Measurements from ENCODE around the gene SVIP. TPM values are rescaled to one million over a fixed set of nuclear protein-coding genes. Genes with fewer than 3 reads are reported as not detected.

The SVIP gene, protein sequence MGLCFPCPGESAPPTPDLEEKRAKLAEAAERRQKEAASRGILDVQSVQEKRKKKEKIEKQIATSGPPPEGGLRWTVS
- 10 to 100 TPM in 1 of 2 donors, 1 to 10 TPM in 1; 8.5 to 14.0 TPM for total RNA-seq

DNA sequence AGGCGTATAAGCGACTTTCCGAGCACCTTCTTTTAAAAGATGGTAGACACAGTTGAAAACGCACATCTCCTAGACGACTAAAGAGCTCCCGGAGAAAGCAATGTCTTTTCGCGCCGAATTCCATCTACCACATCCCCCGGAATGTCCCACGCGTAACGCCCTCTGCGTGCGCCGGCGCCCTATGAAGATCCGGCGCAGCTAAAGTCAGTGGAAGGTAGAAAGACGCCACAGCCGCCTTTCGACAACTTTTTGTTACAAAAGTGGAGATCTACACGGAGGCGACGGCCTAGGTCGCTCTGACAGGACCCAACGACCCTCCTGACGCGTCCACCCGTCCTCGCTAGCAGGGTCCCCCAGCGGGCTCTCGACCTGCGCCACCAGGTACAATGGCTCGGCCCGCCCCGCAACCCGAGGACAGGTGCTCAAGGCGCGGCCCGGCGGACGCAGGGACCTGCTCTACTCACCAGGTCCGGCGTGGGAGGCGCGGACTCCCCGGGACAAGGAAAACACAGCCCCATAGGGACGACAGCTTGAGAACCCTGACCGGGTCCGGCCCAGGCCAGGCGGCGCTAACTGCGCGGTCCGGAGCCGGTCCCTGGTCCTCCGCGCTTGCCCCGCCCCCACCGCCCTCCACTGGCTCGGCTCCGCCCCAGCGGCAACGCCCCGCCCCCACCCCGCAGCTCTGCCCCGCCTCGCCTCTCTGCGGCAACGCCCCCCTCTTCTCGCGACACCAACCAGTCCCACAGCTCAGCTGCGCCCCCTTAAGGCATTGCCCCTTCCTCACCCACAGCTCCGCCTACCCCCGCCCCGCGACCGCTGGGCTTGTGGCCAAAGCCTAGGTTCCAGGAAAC, at the start of gene SVIP:
Gene SVIP, minus strand, starts transcription at position 571 of the 851 bp plus-strand sequence. Its CDS starts 53 bp downstream, at position 518.
- TF ChIP-seq, protein P1, sequence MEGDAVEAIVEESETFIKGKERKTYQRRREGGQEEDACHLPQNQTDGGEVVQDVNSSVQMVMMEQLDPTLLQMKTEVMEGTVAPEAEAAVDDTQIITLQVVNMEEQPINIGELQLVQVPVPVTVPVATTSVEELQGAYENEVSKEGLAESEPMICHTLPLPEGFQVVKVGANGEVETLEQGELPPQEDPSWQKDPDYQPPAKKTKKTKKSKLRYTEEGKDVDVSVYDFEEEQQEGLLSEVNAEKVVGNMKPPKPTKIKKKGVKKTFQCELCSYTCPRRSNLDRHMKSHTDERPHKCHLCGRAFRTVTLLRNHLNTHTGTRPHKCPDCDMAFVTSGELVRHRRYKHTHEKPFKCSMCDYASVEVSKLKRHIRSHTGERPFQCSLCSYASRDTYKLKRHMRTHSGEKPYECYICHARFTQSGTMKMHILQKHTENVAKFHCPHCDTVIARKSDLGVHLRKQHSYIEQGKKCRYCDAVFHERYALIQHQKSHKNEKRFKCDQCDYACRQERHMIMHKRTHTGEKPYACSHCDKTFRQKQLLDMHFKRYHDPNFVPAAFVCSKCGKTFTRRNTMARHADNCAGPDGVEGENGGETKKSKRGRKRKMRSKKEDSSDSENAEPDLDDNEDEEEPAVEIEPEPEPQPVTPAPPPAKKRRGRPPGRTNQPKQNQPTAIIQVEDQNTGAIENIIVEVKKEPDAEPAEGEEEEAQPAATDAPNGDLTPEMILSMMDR (IDR thresholded peaks at IDR 0.05): peak; percentile 50

DNA sequence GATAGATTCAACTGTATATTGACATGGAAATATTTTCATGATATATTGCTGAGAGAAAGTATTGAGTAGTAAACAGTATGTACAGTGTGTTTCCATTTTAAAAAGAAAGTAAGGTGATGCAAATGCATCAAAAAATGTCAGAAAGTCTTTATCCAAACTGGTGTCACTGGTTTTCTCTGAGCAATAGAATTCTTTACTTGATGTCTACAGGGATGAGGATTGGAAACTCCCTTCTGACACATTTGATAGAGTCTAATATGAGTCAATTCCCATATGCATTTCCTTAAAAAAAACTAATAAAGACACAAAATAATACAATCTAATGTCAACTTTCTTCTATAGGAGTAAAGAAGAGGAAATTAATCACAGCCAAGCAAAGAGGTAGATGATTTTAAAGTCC, 49.0 kb upstream of the SVIP start:
- TF ChIP-seq, protein P1 (IDR thresholded peaks at IDR 0.05): no peak
- ATAC-seq (ENCODE audit: insufficient number of reproducible peaks, low FRiP score, low read depth) (no peak), DNase-seq (ENCODE audit: low spot score) (no peak)
- H3K36me3 ChIP-seq: no peaks in the 10 kb centered on the region
- no peaks in the 10 kb centered on the region for H3K27me3 ChIP-seq (replicated peaks; ENCODE audit: insufficient read depth)
- no peak overlapping the region for H3K27ac ChIP-seq
- H3K9me3 ChIP-seq: no peaks in the 10 kb centered on the region
- H3K4me3 ChIP-seq: no peak overlapping the region
- peaks cover 0 to 2% of the 10 kb centered on the region in 2 donors for H3K4me1 ChIP-seq (ENCODE audit: control insufficient read depth in 1 of 2, low read depth in 2 of 2)

More for the DNA sequence above, at the start of gene SVIP:
- peak within 1 kb of the TSS; percentile 83 to 84 for H3K27ac ChIP-seq
- ATAC-seq (ENCODE audit: insufficient number of reproducible peaks, low FRiP score, low read depth) (peak; percentile 90), DNase-seq (ENCODE audit: low spot score) (peak; percentile 81)
- H3K9me3 ChIP-seq: no peaks in the 10 kb centered on the region
- H3K4me3 ChIP-seq: peak within 1 kb of the TSS; percentile 100
- H3K36me3 ChIP-seq: peaks cover 4% of the 10 kb centered on the region
- peaks cover 9 to 11% of the 10 kb centered on the region in 2 donors for H3K4me1 ChIP-seq (ENCODE audit: control insufficient read depth in 1 of 2, low read depth in 2 of 2)
- H3K27me3 ChIP-seq (replicated peaks; ENCODE audit: insufficient read depth): no peaks in the 10 kb centered on the region

DNA sequence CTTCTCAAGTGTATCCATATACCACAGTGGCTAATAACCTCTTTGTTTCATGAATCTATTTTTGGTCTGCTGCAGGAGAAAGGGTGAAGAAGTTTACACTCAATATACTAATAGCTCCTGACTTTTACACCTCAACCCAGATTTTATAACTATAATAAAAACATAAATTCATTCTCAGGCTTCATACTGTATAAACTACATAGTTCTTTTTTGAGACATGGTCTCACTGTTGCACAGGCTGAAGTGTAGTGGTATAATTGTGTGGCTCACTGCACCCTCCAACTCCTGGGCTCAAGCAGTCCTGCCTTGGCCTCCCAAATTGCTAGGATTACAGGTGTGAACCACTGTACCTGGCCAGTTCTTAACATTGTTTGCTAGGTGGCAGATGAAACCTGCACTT, 48.4 kb upstream of the SVIP start:
- TF ChIP-seq, protein P1 (IDR thresholded peaks at IDR 0.05): no peak
- no peak overlapping the region for H3K4me3 ChIP-seq
- H3K27ac ChIP-seq: no peak overlapping the region
- no peaks in the 10 kb centered on the region for H3K4me1 ChIP-seq (ENCODE audit: control insufficient read depth in 1 of 2, low read depth in 2 of 2)
- no peaks in the 10 kb centered on the region for H3K36me3 ChIP-seq
- ATAC-seq (ENCODE audit: insufficient number of reproducible peaks, low FRiP score, low read depth) (no peak), DNase-seq (ENCODE audit: low spot score) (no peak)
- no peaks in the 10 kb centered on the region for H3K27me3 ChIP-seq (replicated peaks; ENCODE audit: insufficient read depth)
- H3K9me3 ChIP-seq: no peaks in the 10 kb centered on the region

DNA sequence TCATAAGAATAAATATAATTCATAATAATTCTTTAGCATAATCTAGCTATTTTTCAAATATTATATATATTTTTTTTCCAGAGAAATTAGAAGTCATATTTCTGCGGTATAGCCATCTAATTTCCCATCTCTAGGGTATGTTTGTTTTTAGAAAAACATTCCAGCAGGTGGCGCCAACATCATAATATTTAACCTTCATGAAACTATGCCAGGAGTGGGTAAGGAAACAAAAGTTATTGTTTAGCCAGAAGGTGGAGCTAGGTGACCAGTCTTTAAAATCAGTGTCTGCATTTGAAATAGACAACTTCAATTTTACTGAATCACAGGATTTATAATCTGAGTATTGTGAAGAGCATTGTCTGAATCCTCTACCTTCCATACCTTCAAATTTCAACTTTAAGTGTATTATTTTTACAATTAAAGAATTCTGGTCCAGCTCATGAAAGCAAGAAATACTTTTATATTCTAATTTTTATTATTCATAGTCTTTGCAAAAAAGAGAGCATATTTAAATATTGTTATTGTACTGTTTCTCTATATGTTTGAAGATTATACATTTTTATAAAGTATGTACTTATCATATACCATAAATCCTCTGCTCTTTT, 46.4 kb upstream of the SVIP start:
- H3K27me3 ChIP-seq (replicated peaks; ENCODE audit: insufficient read depth): no peaks in the 10 kb centered on the region
- H3K4me1 ChIP-seq (ENCODE audit: control insufficient read depth in 1 of 2, low read depth in 2 of 2): no peaks in the 10 kb centered on the region
- no peak overlapping the region for H3K27ac ChIP-seq
- no peaks in the 10 kb centered on the region for H3K9me3 ChIP-seq
- TF ChIP-seq, protein P1 (IDR thresholded peaks at IDR 0.05): peak; percentile 60
- no peaks in the 10 kb centered on the region for H3K36me3 ChIP-seq
- ATAC-seq (ENCODE audit: insufficient number of reproducible peaks, low FRiP score, low read depth) (peak; percentile 86), DNase-seq (ENCODE audit: low spot score) (peak; percentile 17)
- H3K4me3 ChIP-seq: no peak overlapping the region

DNA sequence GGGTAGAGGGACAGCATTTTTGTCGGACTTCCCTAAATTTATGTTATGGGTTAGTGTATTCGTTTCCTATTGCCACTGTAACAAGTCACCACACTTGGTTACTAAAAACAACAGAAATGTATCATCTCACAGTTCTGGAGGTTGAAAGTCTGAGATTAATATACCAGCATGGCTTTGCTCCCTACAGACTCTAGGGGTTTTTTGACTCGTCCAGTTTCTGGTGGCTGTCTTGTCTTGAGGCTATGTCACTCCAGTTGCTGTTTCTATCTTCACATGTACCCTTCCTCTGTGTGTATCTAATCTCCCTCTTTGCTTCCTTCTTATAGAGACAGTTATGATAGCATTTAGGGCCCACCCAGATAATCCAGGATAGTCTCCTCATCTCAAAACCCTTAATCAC, 39.7 kb upstream of the SVIP start:
- H3K4me3 ChIP-seq: no peak overlapping the region
- H3K36me3 ChIP-seq: no peaks in the 10 kb centered on the region
- DNase-seq (ENCODE audit: low spot score) (no peak), ATAC-seq (ENCODE audit: insufficient number of reproducible peaks, low FRiP score, low read depth) (no peak)
- no peaks in the 10 kb centered on the region for H3K4me1 ChIP-seq (ENCODE audit: control insufficient read depth in 1 of 2, low read depth in 2 of 2)
- no peak overlapping the region for H3K27ac ChIP-seq
- TF ChIP-seq, protein P1 (IDR thresholded peaks at IDR 0.05): no peak
- H3K9me3 ChIP-seq: no peaks in the 10 kb centered on the region
- no peaks in the 10 kb centered on the region for H3K27me3 ChIP-seq (replicated peaks; ENCODE audit: insufficient read depth)

Measured in thoracic aorta (tissue), 2 donors.